Endothelial cell (in vitro differentiated cells): ENCODE results near the gene HDGFL2. TPM values are rescaled to one million over a fixed set of nuclear protein-coding genes. Genes with fewer than 3 reads are reported as not detected.

Experiments
- DNase-seq: peaks from one replicate; pipeline ENCODE4 v3.0.0; 2021; ENCODE audit warnings: low spot score
- H3K27ac Mint-ChIP-seq: one replicate; pipeline ENCODE4 v1.8.0; 2021; ENCODE audit warnings: mixed read lengths, inconsistent platforms; ENCODE audit not compliant: unreplicated experiment
- H3K27me3 Mint-ChIP-seq: one replicate; pipeline ENCODE4 v1.8.0; 2021; ENCODE audit warnings: mild to moderate bottlenecking, moderate library complexity, mixed read lengths, inconsistent platforms; ENCODE audit not compliant: unreplicated experiment
- H3K36me3 Mint-ChIP-seq: one replicate; pipeline ENCODE4 v1.8.0; 2021; ENCODE audit warnings: mild to moderate bottlenecking, low read depth, mixed read lengths, inconsistent platforms; ENCODE audit not compliant: unreplicated experiment
- H3K4me1 Mint-ChIP-seq: one replicate; pipeline ENCODE4 v1.8.0; 2021; ENCODE audit warnings: mild to moderate bottlenecking, mixed read lengths, inconsistent platforms; ENCODE audit not compliant: unreplicated experiment
- H3K4me3 Mint-ChIP-seq: one replicate; pipeline ENCODE4 v1.8.0; 2021; ENCODE audit warnings: mild to moderate bottlenecking, mixed read lengths, inconsistent platforms; ENCODE audit not compliant: unreplicated experiment
- H3K9me3 Mint-ChIP-seq: one replicate; pipeline ENCODE4 v1.8.0; 2021; ENCODE audit warnings: mixed read lengths, inconsistent platforms; ENCODE audit not compliant: unreplicated experiment
- CTCF ChIP-seq: fragments of 200-600 bp; sonication (generic); IDR thresholded peaks from one replicate; pipeline ENCODE4 v1.5.0; 2021; ENCODE audit warnings: antibody characterized with exemption; ENCODE audit not compliant: unreplicated experiment
- total RNA-seq: library from RNA; stranded (reverse); fragmentation: NEBNext Ultra II Directional; extraction: Animal tissue kit (Norgen Biotek cat#: 25700); gene quantifications from one replicate; pipeline ENCODE4 v1.2.1, GENCODE V29; 2021; ENCODE audit not compliant: unreplicated experiment

HDGFL2 gene
- total RNA-seq, 1 donor from 2014 or later = 107 TPM

- H3K27me3 Mint-ChIP-seq = peaks cover 4% of the 10 kb centered on the region
Measured at GRCh38 chr19:4491446-4491845, 19.3 kb downstream of the HDGFL2 start.

GRCh38 chr19:4492337-4493103 lies 20.4 kb downstream of the HDGFL2 start:
- Mint-ChIP-seq H3K27ac (no peak overlapping the region), H3K4me3 (no peak overlapping the region), H3K9me3 (no peaks in the 10 kb centered on the region), H3K36me3 (peaks cover 18% of the 10 kb centered on the region), H3K27me3 (peaks cover 4% of the 10 kb centered on the region), H3K4me1 (no peaks in the 10 kb centered on the region)
- no peak for DNase-seq
- TF ChIP-seq CTCF = no peak

More at GRCh38 chr19:4491446-4491845, 19.3 kb downstream of the HDGFL2 start:
- peaks cover 25% of the 10 kb centered on the region for H3K36me3 Mint-ChIP-seq
- H3K27ac Mint-ChIP-seq = no peak overlapping the region
- no peaks in the 10 kb centered on the region for H3K4me1 Mint-ChIP-seq
- TF ChIP-seq CTCF = no peak
- H3K9me3 Mint-ChIP-seq = no peaks in the 10 kb centered on the region
- no peak overlapping the region for H3K4me3 Mint-ChIP-seq
- DNase-seq = no peak

- TF ChIP-seq CTCF = no peak
- Mint-ChIP-seq H3K9me3 (no peaks in the 10 kb centered on the region), H3K4me1 (no peaks in the 10 kb centered on the region), H3K4me3 (no peak overlapping the region), H3K36me3 (peaks cover 17% of the 10 kb centered on the region), H3K27ac (no peak overlapping the region), H3K27me3 (peaks cover 4% of the 10 kb centered on the region)
- DNase-seq = no peak
Measured at GRCh38 chr19:4493104-4493928, 21.2 kb downstream of the HDGFL2 start.

- no peak for DNase-seq
Measured at GRCh38 chr19:4493929-4494690, 22.0 kb downstream of the HDGFL2 start.

More at GRCh38 chr19:4493929-4494690, 22.0 kb downstream of the HDGFL2 start:
- no peak overlapping the region for H3K27ac Mint-ChIP-seq
- H3K36me3 Mint-ChIP-seq = peaks cover 14% of the 10 kb centered on the region
- H3K4me3 Mint-ChIP-seq = no peak overlapping the region
- no peaks in the 10 kb centered on the region for H3K4me1 Mint-ChIP-seq
- TF ChIP-seq CTCF = no peak
- H3K27me3 Mint-ChIP-seq = peaks cover 4% of the 10 kb centered on the region
- H3K9me3 Mint-ChIP-seq = no peaks in the 10 kb centered on the region
